Measurements from ENCODE around the gene GLRA1.

DNA sequence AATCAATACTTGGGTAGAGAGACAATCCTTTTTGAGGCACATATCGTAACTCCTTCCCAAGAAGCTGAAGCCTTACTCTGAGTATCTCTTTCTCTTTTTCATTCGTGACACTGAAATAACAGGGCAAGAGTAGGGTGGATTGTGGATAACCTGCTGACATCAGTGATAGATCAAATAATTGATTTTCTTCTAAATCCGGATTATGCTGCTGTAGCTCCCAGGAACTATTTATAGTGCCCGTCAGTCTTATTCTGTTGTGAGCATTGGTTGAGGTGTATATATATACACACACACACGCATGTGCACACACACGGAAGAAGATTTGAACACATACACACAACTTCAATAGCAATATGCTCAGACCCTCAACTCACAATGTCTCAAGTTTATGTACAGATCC is 43.2 kb upstream of the GLRA1 start:
- no peak for TF ChIP-seq CTCF (IDR thresholded peaks at IDR 0.05)
- TF ChIP-seq POLR2A (IDR thresholded peaks at IDR 0.05): no peak

Measured in prostate gland (tissue), 2 donors.